Esophagus muscularis mucosa (tissue), 3 donors: ENCODE results near the gene CAPRIN1.

Source experiments
- CTCF ChIP-seq, 3 experiments: fragments of 200-600 bp in 2 of 3; fragments of 450-650 bp in 1 of 3; sonication (generic) in 2 of 3; IDR thresholded peaks; one replicate each; pipeline ENCODE4 v1.5.1; 2017 to 2019; ENCODE audit warnings: antibody characterized with exemption in 3 of 3, mild to moderate bottlenecking in 2 of 3, moderate library complexity in 1 of 3
- POLR2A ChIP-seq: fragments of 450-650 bp; IDR thresholded peaks from one replicate; pipeline ENCODE4 v1.6.1; 2017; ENCODE audit warnings: antibody characterized with exemption, moderate library complexity, mild to moderate bottlenecking, low read depth

- TF ChIP-seq CTCF (IDR thresholded peaks at IDR 0.05) (no peak), POLR2A (no peak)
These were observed 96.0 kb downstream of the CAPRIN1 start for GRCh38 chr11:34147581-34147980.
